Natural killer cell (primary cell): Measurements from ENCODE around the gene FZD1. TPM values are rescaled to one million over a fixed set of nuclear protein-coding genes. Genes with fewer than 3 reads are reported as not detected.

Experiments used
- ATAC-seq, 3 donors: fragments of 150-1000 bp in 2 of 3; fragments of 200-7000 bp in 1 of 3; cut with Tn5 transposase; 1 replicate in 1 of 3; 2 replicates in 2 of 3; pipeline ENCODE4 v1.10.0; 2021; ENCODE audit warnings: mild to moderate bottlenecking in 2 of 3, moderate library complexity in 2 of 3
- DNase-seq, 2 donors: peaks; one replicate each; pipeline versions ENCODE4 v3.0.0 to v3.0.0-alpha.2; 2013 to 2021; ENCODE audit warnings: mixed read lengths in 1 of 2
- H3K27ac ChIP-seq: one replicate; pipeline ENCODE4 v1.5.1; 2013; ENCODE audit warnings: mild to moderate bottlenecking, low read length
- H3K27me3 ChIP-seq: one replicate; pipeline ENCODE4 v1.6.1; 2013; ENCODE audit warnings: low read length; ENCODE audit not compliant: control insufficient read depth, insufficient read depth
- H3K36me3 ChIP-seq: one replicate; pipeline ENCODE4 v1.6.1; 2013; ENCODE audit warnings: low read length; ENCODE audit not compliant: control insufficient read depth, insufficient read depth
- H3K4me1 ChIP-seq: one replicate; pipeline ENCODE4 v1.6.1; 2013; ENCODE audit warnings: low read length; ENCODE audit not compliant: control insufficient read depth, insufficient read depth
- H3K4me3 ChIP-seq: one replicate; pipeline ENCODE4 v1.5.1; 2013; ENCODE audit warnings: low read length
- H3K9me3 ChIP-seq: one replicate; pipeline ENCODE4 v1.6.1; 2013; ENCODE audit warnings: low read length; ENCODE audit not compliant: control insufficient read depth, insufficient read depth
- H3K27ac Mint-ChIP-seq, 2 donors: one replicate each; pipeline ENCODE4 v1.8.0; 2022; ENCODE audit warnings: mild to moderate bottlenecking in 2 of 2, mixed read lengths in 2 of 2, moderate library complexity in 1 of 2
- H3K27me3 Mint-ChIP-seq, 2 donors: one replicate each; pipeline ENCODE4 v1.8.0; 2022; ENCODE audit warnings: low read depth in 2 of 2, mixed read lengths in 2 of 2
- H3K36me3 Mint-ChIP-seq: one replicate; pipeline ENCODE4 v1.8.0; 2022; ENCODE audit warnings: mixed read lengths
- H3K4me1 Mint-ChIP-seq, 2 donors: one replicate each; pipeline ENCODE4 v1.8.0; 2022; ENCODE audit warnings: mixed read lengths in 2 of 2
- H3K4me3 Mint-ChIP-seq: one replicate; pipeline ENCODE4 v1.8.0; 2022; ENCODE audit warnings: mild to moderate bottlenecking, moderate library complexity, mixed read lengths
- H3K9me3 Mint-ChIP-seq, 2 donors: one replicate each; pipeline ENCODE4 v1.8.0; 2022; ENCODE audit warnings: mixed read lengths in 2 of 2
- whole genome bisulfite sequencing: methylation state at CpG from one replicate; pipeline ENCODE4 v1.1.7; 2013; ENCODE audit warnings: missing lambda C conversion rate; ENCODE audit not compliant: insufficient coverage; 5-methylcytosine and 5-hydroxymethylcytosine counted together
- intact Hi-C: fragments of 100-400 bp; cut with micrococcal nuclease; formaldehyde crosslinking; loops from one replicate; pipeline ENCODE4 v1.14.2; 2022
- total RNA-seq, 4 donors: library from RNA; stranded (reverse); fragments of 120-200 nt in 1 of 4; gene quantifications; one replicate each; pipeline versions ENCODE4 v1.2.3 to v1.2.4, GENCODE V29; 2013 to 2022
- TF ChIP-seq, protein P1 (sequence below): fragments of 200-600 bp; IDR thresholded peaks from one replicate; pipeline ENCODE4 v1.8.0; 2022; ENCODE audit warnings: antibody characterized with exemption

Gene FZD1
- total RNA-seq, 3 donors from 2014 or later (not counting 1 experiment from before 2014, with no cell fraction given): 0.14 to 0.80 (median 0.65) TPM

GRCh38 chr7:91248996-91249395 is 15.2 kb upstream of the FZD1 start:
- Histone ChIP-seq H3K27ac (no peak overlapping the region), H3K36me3 (no peaks in the 10 kb centered on the region), H3K9me3 (no peaks in the 10 kb centered on the region), H3K4me1 (no peaks in the 10 kb centered on the region), H3K27me3 (no peaks in the 10 kb centered on the region), H3K4me3 (no peak overlapping the region)
- no peaks in the 10 kb centered on the region for H3K36me3 Mint-ChIP-seq
- H3K27ac Mint-ChIP-seq: no peak overlapping the region
- ATAC-seq (no peak), DNase-seq (no peak)
- H3K27me3 Mint-ChIP-seq: no peaks in the 10 kb centered on the region
- TF ChIP-seq, protein P1, sequence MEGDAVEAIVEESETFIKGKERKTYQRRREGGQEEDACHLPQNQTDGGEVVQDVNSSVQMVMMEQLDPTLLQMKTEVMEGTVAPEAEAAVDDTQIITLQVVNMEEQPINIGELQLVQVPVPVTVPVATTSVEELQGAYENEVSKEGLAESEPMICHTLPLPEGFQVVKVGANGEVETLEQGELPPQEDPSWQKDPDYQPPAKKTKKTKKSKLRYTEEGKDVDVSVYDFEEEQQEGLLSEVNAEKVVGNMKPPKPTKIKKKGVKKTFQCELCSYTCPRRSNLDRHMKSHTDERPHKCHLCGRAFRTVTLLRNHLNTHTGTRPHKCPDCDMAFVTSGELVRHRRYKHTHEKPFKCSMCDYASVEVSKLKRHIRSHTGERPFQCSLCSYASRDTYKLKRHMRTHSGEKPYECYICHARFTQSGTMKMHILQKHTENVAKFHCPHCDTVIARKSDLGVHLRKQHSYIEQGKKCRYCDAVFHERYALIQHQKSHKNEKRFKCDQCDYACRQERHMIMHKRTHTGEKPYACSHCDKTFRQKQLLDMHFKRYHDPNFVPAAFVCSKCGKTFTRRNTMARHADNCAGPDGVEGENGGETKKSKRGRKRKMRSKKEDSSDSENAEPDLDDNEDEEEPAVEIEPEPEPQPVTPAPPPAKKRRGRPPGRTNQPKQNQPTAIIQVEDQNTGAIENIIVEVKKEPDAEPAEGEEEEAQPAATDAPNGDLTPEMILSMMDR: no peak
- intact Hi-C loops: no loop called here
- no peaks in the 10 kb centered on the region for H3K9me3 Mint-ChIP-seq
- H3K4me3 Mint-ChIP-seq: no peak overlapping the region
- 83% methylated on average over 1 of the region's 2 CpGs for WGBS
- no peaks in the 10 kb centered on the region for H3K4me1 Mint-ChIP-seq

DNA sequence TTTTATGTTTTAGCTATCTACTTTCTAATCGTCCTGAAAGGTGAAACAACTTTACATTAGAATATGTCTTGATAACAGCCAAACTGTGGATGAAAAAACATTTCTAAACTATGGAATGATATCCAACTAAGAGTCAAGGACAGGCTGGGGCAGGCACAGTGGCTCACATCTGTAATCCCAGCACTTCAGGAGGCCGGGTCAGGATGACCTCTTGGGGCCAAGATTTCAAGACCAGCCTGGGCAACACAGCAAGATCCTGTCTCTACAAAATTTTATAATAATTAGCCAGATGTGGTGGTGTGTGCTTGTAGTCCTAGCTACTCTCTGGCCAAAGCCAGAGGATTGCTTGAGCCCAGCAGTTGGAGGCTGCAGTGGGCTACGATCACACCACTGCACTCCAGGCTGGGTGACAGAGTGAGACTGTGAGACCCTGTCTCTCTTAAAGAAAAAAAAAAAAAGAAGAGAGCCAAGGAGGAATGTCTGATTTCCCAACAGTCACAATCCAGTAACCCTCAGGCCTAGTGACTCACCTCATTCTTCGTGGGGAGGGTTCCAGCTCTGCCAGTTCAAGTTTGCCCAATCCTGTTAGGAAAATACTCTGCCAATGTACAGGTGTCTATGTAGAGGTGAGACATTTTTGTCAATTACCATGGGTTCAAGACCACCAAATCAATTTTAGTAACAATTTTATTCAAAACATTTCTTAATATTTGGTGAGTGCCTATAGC is 14.6 kb upstream of the FZD1 start:
- Mint-ChIP-seq H3K9me3 (peaks cover 0 to 3% of the 10 kb centered on the region in 2 donors), H3K27ac (no peak overlapping the region), H3K36me3 (no peaks in the 10 kb centered on the region), H3K27me3 (no peaks in the 10 kb centered on the region), H3K4me3 (no peak overlapping the region), H3K4me1 (no peaks in the 10 kb centered on the region)
- intact Hi-C loops: no loop called here
- no peaks in the 10 kb centered on the region for H3K9me3 ChIP-seq
- H3K27me3 ChIP-seq: no peaks in the 10 kb centered on the region
- no peaks in the 10 kb centered on the region for H3K36me3 ChIP-seq
- 91% methylated on average over 3 of the region's 4 CpGs for WGBS
- TF ChIP-seq, protein P1: no peak
- H3K4me3 ChIP-seq: no peak overlapping the region
- no peak for DNase-seq
- no peaks in the 10 kb centered on the region for H3K4me1 ChIP-seq
- H3K27ac ChIP-seq: no peak overlapping the region
- ATAC-seq: no peak

DNA sequence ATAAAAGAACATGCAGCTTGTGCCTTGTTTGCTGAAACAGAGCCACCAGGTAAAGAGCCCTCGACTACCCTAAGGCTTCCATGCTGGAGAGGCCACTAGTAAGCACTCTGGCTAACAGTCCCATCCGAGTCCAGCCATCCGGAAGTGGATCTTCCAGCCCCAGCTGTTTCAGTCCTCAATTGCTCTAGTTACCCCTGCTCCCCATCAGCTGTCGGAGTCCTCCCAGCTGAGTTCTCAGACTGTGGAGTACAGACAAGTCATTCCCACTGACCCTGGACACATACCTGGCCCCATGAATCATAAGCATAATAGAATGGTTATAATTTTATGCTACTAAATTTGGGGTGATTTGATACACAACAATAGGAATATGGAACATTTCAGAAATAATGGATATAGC is 13.5 kb upstream of the FZD1 start:
- Histone ChIP-seq H3K4me3 (no peak overlapping the region), H3K36me3 (no peaks in the 10 kb centered on the region), H3K27me3 (no peaks in the 10 kb centered on the region), H3K9me3 (no peaks in the 10 kb centered on the region), H3K27ac (no peak overlapping the region), H3K4me1 (no peaks in the 10 kb centered on the region)
- WGBS: 86% methylated on average over 4 of the region's 4 CpGs
- ATAC-seq (no peak), DNase-seq (no peak)
- intact Hi-C loops: no loop called here
- peaks cover 3 to 6% of the 10 kb centered on the region in 2 donors for H3K9me3 Mint-ChIP-seq
- H3K27ac Mint-ChIP-seq: no peak overlapping the region
- H3K4me3 Mint-ChIP-seq: no peak overlapping the region
- no peaks in the 10 kb centered on the region for H3K4me1 Mint-ChIP-seq
- no peaks in the 10 kb centered on the region for H3K27me3 Mint-ChIP-seq
- no peaks in the 10 kb centered on the region for H3K36me3 Mint-ChIP-seq
- TF ChIP-seq, protein P1: no peak

GRCh38 chr7:91251877-91252276 is 12.4 kb upstream of the FZD1 start:
- DNase-seq: no peak
- Histone ChIP-seq H3K27ac (no peak overlapping the region), H3K4me1 (no peaks in the 10 kb centered on the region), H3K4me3 (no peak overlapping the region), H3K9me3 (no peaks in the 10 kb centered on the region), H3K27me3 (no peaks in the 10 kb centered on the region), H3K36me3 (no peaks in the 10 kb centered on the region)
- H3K27ac Mint-ChIP-seq: no peak overlapping the region
- WGBS: 95% methylated on average over 3 of the region's 3 CpGs
- H3K9me3 Mint-ChIP-seq: peaks cover 6 to 12% of the 10 kb centered on the region in 2 donors
- H3K36me3 Mint-ChIP-seq: no peaks in the 10 kb centered on the region
- intact Hi-C loops: no loop called here
- H3K4me1 Mint-ChIP-seq: no peaks in the 10 kb centered on the region
- H3K4me3 Mint-ChIP-seq: no peak overlapping the region
- TF ChIP-seq, protein P1: no peak
- ATAC-seq: no peak
- H3K27me3 Mint-ChIP-seq: no peaks in the 10 kb centered on the region
